Muscle of back (tissue), 13 donors: ENCODE data around the gene SPHK1. TPM values are rescaled to one million over a fixed set of nuclear protein-coding genes. Genes with fewer than 3 reads are reported as not detected.
"Not testable (repeated sequence)": the region's sequence is repeated elsewhere in the genome, so short reads cannot be mapped to it uniquely, and the experiment has no call there.

Source experiments
- DNase-seq, 3 donors: peaks; one replicate each; pipeline versions ENCODE4 v3.0.0 to v3.0.0-alpha.2; 2013
- long read RNA-seq, 9 donors: transcript quantifications; one replicate each; lab custom pipeline, GENCODE V29; 2026
- polyA plus RNA-seq, 10 donors: library from polyadenylated mRNA; unstranded; fragments of 120-200 nt; gene quantifications; one replicate each; pipeline ENCODE4 v1.2.1, GENCODE V29; 2013; ENCODE audit not compliant: insufficient read length in 10 of 10

The SPHK1 gene
- 1 to 10 TPM in 9 of 10 donors, under 1 TPM in 1; 0.84 to 3.1 (median 1.6) TPM for polyA plus RNA-seq
- long read RNA-seq, donor 1, result 0 reads
- long read RNA-seq, donor 2, partial matches to known transcripts, result 0 of 1 reads
- long read RNA-seq, donor 2, other reads (novel, unspliced or antisense), result 0 of 1 reads
- long read RNA-seq, donor 3, result 0 reads
- long read RNA-seq, donor 4, result 0 reads
- long read RNA-seq, donor 5, partial matches to known transcripts, result 0 of 2 reads
- long read RNA-seq, donor 5, other reads (novel, unspliced or antisense), result 0 of 2 reads
- long read RNA-seq, donor 6, partial matches to known transcripts, result 0 of 2 reads
- long read RNA-seq, donor 6, other reads (novel, unspliced or antisense), result 0 of 2 reads
- long read RNA-seq, donor 7, partial matches to known transcripts, result 0 of 2 reads
- long read RNA-seq, donor 7, other reads (novel, unspliced or antisense), result 0 of 2 reads
- long read RNA-seq, donor 8, partial matches to known transcripts, result 0 of 2 reads
- long read RNA-seq, donor 8, other reads (novel, unspliced or antisense), result 0 of 2 reads
- long read RNA-seq, donor 9, result 0 reads

GRCh38 chr17:76384222-76384986 is at the start of gene SPHK1:
Gene SPHK1 (plus strand): TSS chr17:76384609. CDS start chr17:76385645, 1,036 bp downstream.
- peak; percentile 80 to 90 (median 86) for DNase-seq

- no peak for DNase-seq
Observed at GRCh38 chr17:76335716-76336381, 48.6 kb upstream of the SPHK1 start.

- DNase-seq, result no peak
Observed at GRCh38 chr17:76336756-76337412, 47.5 kb upstream of the SPHK1 start.

- DNase-seq, result peak in 1 of 3 donors; percentile 9
Observed at GRCh38 chr17:76337413-76337777, 47.0 kb upstream of the SPHK1 start.

- DNase-seq, result no peak
Observed at GRCh38 chr17:76341301-76341700, 43.1 kb upstream of the SPHK1 start.

- no peak for DNase-seq
Observed at GRCh38 chr17:76343106-76343505, 41.3 kb upstream of the SPHK1 start.

- no peak for DNase-seq
Observed at GRCh38 chr17:76345377-76345974, 38.9 kb upstream of the SPHK1 start.

GRCh38 chr17:76346936-76347335 is 37.5 kb upstream of the SPHK1 start:
- DNase-seq, result not testable (repeated sequence)

GRCh38 chr17:76350463-76350862 is 33.9 kb upstream of the SPHK1 start:
- no peak for DNase-seq

- no peak for DNase-seq
Observed at GRCh38 chr17:76351526-76352071, 32.8 kb upstream of the SPHK1 start.

- DNase-seq, result no peak
Observed at GRCh38 chr17:76353004-76353598, 31.3 kb upstream of the SPHK1 start.

- DNase-seq, result peak; percentile 91 to 99 (median 93)
Observed at GRCh38 chr17:76353599-76354316, 30.7 kb upstream of the SPHK1 start, which contains the start of gene PRPSAP1. Gene PRPSAP1 (minus strand): TSS chr17:76353916. CDS start chr17:76353703, 213 bp downstream.

GRCh38 chr17:76354317-76354729 is 30.1 kb upstream of the SPHK1 start:
- no peak for DNase-seq

GRCh38 chr17:76354747-76355310 is 29.6 kb upstream of the SPHK1 start:
- DNase-seq, result peak in 1 of 3 donors; percentile 26

GRCh38 chr17:76356803-76357456 is 27.5 kb upstream of the SPHK1 start:
- no peak for DNase-seq

GRCh38 chr17:76357597-76358158 is 26.7 kb upstream of the SPHK1 start:
- DNase-seq, result no peak

- DNase-seq, result no peak
Observed at GRCh38 chr17:76359375-76359774, 25.0 kb upstream of the SPHK1 start.

- DNase-seq, result not testable (repeated sequence)
Observed at GRCh38 chr17:76359776-76360175, 24.6 kb upstream of the SPHK1 start.
